GM21786 (cell line): Measurements from ENCODE around the gene SMYD3.

Experiments
- ATAC-seq: cut with Tn5 transposase; IDR thresholded peaks from one replicate; pipeline ENCODE4 v1.9.1; 2021; ENCODE audit not compliant: unreplicated experiment

Gene SMYD3

DNA sequence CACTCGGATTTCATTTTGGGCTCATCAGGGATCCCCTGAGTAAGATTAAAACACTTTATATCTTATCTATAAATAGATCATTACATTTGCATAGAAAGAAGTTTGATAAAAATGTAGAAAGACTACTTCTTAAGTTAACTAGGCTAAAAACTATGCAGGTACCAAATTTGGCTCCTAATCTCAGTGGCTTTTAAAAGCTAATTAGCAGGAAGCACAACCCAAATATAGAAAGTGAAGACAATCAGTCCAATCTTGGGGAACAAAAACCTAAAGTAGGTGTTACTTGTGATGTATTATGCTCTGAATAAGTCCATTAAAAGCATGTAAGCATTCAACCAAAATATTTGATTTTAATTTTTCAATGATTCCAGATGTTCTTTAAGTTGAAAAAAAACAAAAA is 35.4 kb downstream of the SMYD3 start:
- no peak for ATAC-seq

DNA sequence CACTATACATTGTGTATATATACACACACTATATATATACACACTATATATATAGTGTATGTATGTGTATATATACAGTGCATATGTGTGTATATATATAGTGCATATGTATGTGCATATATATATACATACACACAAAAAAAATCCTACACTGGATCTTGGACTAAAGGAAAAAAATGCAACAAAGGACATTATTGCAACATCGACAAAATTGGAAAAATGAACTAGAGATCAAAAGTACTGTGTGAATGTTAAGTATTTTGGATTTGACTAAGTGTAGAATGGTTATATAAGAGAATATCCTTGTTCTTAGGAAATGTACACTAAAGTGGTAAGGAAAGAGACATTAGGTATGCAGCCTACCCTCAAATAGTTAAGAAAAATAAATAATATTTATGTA is 36.5 kb downstream of the SMYD3 start:
- no peak for ATAC-seq

DNA sequence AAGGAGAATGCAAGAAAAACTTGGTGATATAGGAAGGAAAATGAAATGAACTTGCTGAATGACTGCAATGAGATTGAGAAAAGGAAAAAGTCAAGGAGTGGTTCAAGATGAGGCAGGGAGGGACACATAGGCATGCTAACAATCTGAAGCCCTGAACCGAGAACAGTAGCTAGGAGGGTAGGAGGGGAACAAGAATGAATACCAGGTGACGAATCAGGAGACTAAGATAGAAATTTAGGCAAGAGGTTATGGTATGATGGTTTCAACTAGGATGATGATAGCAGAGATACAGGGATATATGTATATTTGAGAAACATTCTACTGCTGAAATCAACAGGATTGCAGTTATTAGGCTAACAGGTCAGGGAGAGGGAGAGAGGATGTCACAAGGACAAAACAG is 44.1 kb downstream of the SMYD3 start:
- no peak for ATAC-seq

DNA sequence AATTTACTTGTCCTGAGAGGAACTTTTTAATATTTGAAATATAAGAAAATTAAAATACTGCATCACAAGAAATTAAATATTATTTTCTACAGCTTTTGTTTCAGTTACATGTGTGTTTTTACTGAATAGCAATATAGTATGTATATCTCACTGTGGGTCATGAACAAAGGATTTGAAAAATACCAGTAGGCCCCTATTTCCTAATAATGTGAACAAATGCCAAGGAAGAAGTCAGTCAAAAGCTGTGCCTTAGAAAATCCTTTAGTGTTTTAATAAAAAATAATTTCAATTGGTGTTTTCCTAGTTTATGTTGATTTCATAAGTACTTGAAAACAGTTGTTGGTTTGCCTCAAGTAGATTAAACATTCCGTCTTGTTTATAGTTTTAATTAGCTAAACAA is 46.7 kb downstream of the SMYD3 start:
- no peak for ATAC-seq

DNA sequence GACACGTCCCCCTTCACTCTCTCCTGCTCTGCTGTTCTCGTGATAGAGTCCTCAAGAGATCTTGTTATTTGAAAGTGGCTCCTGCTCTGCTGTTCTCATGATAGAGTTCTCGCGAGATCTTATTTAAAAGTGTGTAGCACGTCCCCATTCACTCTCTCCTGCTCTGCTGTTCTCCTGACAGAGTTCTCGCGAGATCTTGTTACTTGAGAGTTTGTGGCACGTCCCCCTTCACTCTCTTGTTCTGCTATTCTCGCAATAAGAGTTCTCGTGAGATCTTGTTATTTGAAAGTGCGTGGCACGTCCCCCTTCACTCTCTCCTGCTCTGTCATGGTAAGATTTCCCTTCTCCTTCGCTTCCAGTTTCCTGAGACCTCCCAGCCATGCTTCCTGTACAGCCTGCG is 47.9 kb downstream of the SMYD3 start:
- no peak for ATAC-seq

DNA sequence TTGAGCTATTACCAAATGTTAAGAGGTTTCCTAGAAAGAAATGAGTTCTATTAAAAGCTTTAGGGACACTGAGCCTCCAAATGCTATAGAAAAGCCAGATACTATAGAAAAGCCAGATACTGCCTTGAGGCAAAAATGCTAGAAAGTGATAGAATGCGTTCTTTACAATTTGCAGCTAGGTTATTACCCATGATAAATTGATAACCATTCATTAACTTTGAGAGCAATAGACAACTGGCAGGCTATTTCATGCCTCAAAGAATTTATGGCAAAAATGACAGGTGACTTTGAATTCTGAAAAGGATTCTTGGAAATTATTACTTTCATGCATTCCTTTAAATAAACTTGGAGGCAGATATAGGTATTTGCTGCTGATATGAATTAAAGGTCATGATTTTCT is 51.6 kb downstream of the SMYD3 start:
- ATAC-seq, result no peak

DNA sequence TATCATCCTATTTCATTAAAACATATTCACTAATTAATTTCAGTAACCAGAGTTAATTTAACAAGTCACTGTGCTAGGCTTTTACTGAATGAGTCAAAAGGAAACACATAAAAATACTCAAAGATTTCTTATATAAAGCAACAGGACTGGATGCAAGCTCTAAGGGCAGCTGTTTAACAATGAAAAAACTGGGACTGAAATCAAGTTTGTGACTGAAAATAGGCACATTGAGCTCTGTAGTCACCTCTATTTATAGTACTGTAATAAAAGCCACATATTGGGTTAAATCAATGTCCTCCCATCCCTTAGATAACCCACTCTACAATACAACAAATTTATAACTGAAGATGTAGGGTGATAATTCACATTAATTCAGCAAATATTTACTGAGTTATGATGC is 52.4 kb downstream of the SMYD3 start:
- ATAC-seq, result no peak

DNA sequence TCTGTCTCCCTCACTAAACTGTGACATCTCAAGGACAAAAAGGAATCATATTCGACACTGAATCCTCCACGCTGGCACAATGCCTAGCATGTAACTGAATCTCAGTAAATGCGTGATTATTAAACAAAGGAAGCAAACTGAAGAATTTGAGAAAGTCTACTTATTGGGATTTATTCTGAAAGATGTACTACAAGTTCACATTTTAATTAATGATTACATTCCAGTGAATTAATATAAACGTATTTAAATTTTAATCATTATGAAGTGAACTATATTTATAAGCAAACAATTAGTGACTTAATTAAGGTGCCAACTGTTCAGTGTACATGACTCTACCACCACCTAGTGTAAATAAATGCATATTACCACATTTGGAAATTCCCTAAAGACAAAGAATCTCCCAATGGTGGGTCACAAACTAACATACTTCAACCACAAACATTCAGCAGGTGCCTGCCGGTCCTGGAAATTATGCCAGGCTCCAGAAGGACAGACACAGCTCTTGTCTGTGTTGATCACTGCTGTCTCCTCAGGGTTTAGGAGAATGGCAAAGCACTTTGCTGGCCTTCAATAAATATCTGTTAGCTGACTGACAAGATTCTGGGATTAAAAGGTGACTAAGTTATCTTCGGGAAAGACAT is 56.3 kb downstream of the SMYD3 start:
- no peak for ATAC-seq

DNA sequence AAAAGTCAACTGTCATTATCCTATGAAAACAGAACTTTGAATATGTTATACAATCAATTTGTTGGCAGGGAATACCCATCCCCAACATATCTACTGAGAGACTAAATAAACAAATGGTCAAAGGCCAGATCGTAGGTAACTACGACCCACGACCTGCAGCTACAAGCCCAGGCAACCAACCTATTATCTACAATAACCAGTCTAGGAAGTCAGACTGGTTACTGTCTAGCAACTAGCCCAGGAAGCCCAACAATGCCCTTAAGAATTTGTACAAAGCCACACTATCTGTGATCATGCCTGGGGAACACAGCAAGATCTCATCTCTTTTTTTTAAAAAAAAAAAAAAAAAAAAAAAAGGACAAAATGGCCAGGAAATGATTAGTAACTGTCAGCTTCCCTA is 58.7 kb downstream of the SMYD3 start:
- no peak for ATAC-seq

DNA sequence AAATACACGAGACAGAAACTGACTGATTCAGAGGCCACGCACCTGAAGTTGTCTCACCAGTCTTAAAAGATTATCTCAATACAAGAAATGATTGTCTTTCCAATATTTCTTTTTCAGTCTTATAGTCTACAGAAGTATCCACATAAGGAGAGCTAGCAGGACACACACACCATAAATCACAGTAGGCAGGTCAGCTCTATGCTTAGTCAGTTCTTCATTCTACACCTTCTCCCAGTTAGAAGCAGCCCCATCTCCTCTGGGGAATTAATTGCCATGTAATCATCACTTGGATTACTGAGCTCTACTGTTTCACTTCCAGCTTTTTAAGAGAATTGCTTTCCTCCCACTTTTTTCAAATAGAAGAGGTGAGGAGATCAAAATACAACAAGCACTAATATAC is 59.6 kb downstream of the SMYD3 start:
- ATAC-seq, result no peak

DNA sequence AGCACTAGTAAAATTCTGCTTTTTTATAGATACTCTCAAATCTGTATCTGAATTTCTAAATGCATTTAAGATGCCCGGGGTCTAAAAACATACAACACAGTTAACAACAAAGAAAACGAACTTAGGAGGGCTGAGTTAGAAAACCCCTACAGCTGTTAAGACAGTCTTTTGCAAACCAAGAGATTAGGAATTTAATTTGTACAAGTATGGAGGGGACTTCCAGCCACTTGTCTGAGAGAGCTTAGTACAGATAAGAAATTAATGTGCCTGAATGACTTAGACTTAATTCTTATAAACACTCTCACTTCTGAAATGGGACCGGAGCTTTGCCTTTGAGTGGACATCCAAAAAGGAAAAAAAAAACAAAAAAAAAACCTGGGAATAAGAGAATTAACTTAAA is 61.6 kb downstream of the SMYD3 start:
- ATAC-seq, result no peak

DNA sequence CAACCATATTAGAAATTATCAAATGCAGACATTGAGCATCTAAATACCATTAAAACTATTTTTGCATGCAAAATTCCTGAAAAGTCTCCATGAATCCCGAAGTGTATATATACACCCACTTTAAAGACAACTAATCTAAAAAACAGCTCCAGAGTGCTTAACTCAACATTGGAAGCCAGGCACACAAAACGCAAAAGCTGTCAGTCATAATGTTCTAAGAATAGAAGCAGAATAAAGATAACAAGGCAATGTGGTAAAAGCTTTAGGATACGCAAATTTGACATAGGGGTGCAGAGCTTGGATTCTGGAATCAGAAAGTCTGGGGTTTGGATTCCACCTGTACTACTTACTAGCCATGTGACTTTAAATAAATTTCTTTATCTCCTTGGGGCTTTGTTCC is 62.5 kb downstream of the SMYD3 start:
- ATAC-seq, result no peak

DNA sequence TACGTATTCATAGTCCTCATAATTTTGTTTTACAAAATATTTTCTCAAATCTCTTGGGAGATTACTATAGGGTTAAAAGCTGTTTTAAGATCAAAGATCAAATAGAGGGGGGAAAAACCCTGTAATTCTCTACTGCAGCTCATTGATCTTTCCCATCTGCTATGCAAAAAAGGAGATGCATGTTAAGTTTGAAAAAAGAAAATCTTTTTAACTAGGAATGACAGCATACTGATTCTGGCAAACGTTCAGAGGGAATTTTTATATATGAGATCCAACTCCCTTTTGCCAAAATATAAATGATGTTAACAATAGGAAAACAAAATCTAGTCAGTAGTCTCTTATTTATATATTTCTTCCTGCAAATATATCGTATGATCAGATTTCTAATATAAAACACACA is 69.1 kb downstream of the SMYD3 start:
- ATAC-seq, result no peak

DNA sequence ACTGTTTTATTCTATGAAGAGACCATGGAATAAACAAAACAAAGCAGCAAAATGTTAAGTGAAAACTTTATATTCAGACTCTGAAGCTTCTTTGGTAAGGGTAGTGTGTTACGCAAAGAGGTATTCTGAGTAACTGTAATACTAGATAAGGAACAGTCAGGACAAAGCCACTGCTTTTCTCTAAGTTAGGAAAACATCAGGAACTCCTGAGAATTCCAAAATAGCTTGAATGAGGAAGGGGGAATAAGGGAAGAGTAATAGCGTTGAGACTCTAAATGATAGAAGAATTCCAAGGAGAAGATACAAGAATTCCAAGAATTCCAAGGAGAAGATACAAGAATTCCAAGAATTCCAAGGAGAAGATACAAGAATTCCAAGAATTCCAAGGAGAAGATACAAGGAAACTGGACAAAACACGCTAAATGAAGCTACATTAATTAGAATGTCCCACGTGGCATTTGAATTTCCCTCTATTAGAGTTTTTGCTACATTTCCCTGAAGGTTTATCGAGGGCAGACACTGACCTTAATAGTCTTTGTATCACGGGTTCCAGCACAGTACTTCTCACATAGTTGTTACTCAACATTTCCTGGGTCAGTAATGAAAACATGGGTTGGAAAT is 71.5 kb downstream of the SMYD3 start:
- ATAC-seq, result no peak

DNA sequence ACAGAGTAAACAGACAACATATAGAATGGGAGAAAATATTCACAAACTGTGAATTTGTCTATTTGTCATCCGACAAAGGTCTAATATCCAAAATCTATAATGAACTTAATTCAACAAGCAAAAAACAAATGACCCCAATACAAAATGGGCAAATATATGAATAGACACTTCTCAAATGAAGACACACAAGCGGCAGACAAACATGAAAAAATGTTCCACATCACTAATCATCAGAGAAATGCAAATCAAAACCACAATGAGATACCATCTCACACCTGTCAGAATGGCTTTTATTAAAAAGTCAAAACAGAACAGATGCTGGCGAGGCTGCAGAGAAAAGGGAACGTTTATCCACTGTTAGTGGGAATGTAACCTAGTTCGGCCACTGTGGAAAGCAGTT is 72.7 kb downstream of the SMYD3 start:
- ATAC-seq, result no peak

DNA sequence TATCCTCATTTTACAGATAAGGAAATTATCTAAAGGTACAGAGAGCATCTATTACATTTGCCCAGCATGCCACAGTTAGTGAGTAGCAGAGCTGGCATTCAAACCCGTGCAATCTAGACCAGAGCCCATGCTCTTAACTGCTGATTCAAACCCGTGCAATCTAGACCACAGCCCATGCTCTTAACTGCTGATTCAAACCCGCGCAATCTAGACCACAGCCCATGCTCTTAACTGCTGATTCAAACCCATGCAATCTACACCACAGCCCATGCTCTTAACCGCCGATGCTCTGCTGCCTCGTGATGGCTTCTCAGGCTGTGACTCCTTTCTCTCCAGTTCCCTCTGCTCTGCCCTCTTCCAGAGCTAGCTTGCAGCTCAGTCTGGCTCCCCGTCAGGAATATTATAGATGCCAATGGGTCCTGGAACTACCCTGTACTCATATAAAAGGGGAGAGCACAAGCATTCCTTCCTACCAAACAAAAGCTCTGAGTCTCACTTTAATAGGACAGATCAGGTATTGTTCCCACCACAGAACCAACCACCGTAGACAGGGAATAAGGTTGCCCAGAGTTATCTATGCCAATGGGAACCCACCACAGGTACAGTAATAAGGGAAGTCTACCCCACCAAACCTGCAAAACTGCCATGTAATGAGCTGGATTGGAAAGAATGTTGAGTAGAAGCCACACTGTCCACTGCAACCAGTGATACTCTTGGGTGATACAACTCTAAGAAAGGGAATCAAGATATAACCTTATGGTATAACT is 78.4 kb downstream of the SMYD3 start:
- ATAC-seq, result no peak

DNA sequence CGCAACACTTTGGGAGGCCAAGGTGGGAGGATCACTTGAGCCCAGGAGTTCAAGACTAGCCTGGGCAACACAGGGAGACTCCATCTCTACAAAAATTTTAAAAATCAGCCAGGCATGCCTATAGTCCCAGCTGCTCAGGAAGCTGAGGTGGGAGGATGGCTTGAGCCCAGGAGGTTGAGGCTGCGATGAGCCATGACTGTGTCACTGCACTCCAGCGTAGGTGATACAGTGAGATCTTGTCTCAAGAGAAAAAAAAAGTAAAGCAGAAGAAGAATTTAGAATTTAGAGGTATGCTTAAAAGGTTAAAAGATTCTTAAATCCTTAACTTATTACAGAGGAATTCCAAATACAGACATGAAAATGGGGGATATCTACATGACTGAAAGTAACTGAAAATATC is 79.5 kb downstream of the SMYD3 start:
- ATAC-seq, result no peak

DNA sequence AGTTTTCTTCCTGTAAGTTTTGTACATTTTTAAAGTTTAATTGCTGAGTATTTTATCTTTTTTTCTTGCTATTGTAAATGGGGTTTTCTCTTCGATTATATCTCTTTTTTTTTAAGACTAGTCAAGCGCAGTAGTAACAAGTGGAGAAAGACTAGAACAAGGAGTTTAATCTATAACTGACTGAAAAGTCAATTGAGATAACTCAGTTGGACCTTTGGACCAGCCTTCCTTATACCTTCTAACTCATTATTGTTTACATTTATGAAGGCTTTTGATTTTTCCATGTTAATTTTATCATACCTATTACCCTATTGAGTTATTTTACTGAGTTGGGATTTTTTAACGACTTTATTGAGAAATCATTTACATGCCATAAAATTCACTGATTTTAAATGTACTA is 81.2 kb downstream of the SMYD3 start:
- no peak for ATAC-seq

DNA sequence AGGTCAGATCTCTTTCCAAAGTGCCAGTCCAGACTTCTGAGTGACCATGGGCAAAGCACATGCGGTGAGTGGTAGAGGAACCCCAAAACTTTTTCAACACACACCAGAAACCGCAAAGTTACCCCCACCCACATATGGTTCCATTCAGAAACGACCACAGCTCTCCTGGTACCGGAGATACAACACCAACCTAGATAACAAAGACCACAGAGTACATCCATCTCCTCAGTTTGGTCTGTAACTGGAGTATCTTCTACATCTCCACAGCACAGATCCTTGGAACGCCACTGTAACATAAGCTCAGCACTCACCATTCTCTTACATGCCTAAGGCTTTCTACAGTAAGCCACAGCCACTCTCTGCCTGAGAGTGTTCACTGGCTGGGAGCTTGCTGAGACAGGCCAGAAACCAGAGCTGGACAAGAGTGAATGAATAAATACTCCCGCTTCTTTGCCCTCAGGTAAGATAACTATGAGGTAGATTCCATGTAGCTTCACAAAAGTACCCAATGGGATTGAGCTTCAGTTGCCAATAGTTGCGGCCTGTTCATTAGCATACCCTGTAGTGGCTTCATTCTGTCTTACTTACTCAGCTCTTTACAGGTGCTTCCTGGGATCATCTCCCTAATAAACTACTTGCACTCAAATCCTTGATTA is 81.8 kb downstream of the SMYD3 start:
- ATAC-seq, result no peak

DNA sequence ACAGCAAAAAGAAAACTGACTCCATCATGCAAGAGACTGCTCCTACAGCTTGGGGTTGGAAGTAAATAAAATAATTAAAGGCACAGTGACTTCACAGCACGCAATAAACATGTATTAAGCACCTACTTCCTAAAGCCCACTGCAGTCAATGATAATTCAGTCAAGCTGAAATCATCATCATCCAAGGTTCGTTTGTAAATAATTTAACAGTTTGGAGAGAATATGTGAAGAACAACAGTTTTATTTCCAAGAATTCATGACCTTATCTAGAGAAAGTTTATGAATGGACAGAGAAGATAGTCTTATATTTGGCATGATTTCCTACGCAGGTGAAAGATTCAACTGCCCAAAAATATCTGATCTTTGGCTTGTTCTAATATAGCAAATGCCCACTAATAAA is 86.8 kb downstream of the SMYD3 start:
- ATAC-seq, result no peak

DNA sequence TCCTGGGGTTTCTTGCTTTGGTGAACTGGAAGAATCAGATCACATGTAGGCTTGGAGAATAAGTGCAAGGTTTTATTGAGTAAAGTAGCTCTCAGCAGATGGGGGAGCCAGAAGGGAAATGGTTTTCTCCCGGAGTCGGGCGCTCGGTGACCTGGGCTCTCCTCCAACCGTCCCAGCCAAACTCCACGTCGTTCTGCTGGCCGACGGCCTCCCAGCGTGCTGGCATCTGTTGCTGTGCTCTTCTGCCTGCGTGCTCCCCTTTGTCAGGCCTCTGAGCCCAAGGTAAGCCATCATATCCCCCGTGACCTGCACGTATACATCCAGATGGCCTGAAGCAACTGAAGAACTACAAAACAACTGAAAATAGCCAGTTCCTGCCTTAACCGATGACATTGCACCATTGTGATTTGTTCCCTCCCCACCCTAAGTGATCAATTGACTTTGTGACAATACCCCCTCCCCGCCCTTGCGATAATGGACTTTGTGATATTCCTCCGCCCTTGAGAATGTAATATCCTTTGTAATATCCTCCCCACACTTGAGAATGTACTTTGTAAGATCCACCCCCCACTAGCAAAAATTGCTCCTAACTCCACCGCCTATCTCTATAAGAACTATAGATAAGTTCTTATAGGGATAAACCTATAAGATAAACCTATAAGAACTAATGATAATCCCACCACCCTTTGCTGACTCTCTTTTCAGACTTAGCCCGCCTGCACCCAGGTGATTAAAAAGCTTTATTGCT is 88.3 kb downstream of the SMYD3 start:
- no peak for ATAC-seq
